T-helper 17 cell (primary cell): Measurements from ENCODE around the gene SURF1. TPM values are rescaled to one million over a fixed set of nuclear protein-coding genes. Genes with fewer than 3 reads are reported as not detected.

ENCODE experiments used
- ATAC-seq: fragments of 150-1000 bp; cut with Tn5 transposase; 2 replicates; pipeline ENCODE4 v1.10.0; 2021; ENCODE audit warnings: mild to moderate bottlenecking, moderate library complexity
- DNase-seq, 3 donors: peaks; one replicate each; pipeline versions ENCODE4 v3.0.0 to v3.0.0-alpha.2; 2020 to 2021
- H3K9me3 ChIP-seq: one replicate; pipeline ENCODE4 v1.7.0; 2013; ENCODE audit warnings: low read length, mild to moderate bottlenecking; ENCODE audit not compliant: control insufficient read depth, poor library complexity, severe bottlenecking
- H3K27ac Mint-ChIP-seq: one replicate; pipeline ENCODE4 v1.8.0; 2022; ENCODE audit warnings: mild to moderate bottlenecking, moderate library complexity, mixed read lengths
- H3K27me3 Mint-ChIP-seq: one replicate; pipeline ENCODE4 v1.8.0; 2022; ENCODE audit warnings: mixed read lengths
- H3K36me3 Mint-ChIP-seq: one replicate; pipeline ENCODE4 v1.8.0; 2022; ENCODE audit warnings: low read depth, mixed read lengths
- H3K4me1 Mint-ChIP-seq: one replicate; pipeline ENCODE4 v1.8.0; 2022; ENCODE audit warnings: mild to moderate bottlenecking, mixed read lengths
- H3K4me3 Mint-ChIP-seq: one replicate; pipeline ENCODE4 v1.8.0; 2022; ENCODE audit warnings: mild to moderate bottlenecking, moderate library complexity, mixed read lengths
- total RNA-seq, 4 donors: library from RNA in 2 of 4; stranded (reverse) in 2 of 4; gene quantifications; one replicate each; pipeline ENCODE4 v1.2.3 and lab custom pipeline; 2022 to 2026

SURF1 gene
- 10 to 100 TPM; 34.9 to 46.9 TPM for total RNA-seq
- 22.6 to 29.3 reads per million in 2 donors for total RNA-seq (lab: John Stamatoyannopoulos, UW)

DNA sequence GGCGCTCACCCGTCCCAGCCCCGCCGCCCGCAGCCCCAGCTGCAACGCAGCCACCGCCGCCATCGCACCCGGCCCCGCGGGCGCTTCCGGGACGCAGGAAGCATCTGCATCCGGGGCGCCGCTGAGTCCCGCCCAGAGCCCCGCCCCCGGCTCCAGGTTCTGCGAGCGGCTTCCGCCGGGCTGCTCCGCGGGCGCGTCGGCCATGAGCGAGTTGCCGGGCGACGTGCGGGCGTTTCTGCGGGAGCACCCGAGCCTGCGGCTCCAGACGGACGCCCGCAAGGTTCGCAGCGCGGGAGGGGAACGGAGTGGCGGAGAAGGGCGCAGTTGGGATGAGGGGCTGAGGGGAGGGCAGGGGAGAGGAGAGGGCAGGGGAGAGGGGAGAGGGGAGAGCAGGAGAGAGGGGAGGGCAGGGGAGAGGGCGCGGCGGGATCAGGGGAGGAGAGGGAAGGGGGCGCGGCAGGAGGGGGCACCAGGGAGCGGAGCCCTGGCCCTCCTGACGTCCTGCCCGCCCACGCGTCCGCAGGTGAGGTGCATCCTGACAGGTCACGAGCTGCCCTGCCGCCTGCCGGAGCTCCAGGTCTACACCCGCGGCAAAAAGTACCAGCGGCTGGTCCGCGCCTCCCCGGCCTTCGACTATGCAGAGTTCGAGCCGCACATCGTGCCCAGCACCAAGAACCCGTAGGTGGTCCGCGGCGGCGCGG, at the start of gene SURF1, which contains the start of gene SURF2:
SURF1 (minus strand) TSS at position 97 of the 701 bp plus-strand sequence; CDS start at position 63, 34 bp downstream.
SURF2 (plus strand) TSS at position 160 of the 701 bp plus-strand sequence; CDS start at position 203, 43 bp downstream.
- peak within 1 kb of the TSS; percentile 83 for H3K27ac Mint-ChIP-seq
- DNase-seq = peak; percentile 85 to 92 (median 86)
- ATAC-seq = peak; percentile 93
- H3K9me3 ChIP-seq = no peaks in the 10 kb centered on the region
- H3K27me3 Mint-ChIP-seq = no peaks in the 10 kb centered on the region
- H3K4me3 Mint-ChIP-seq = peak within 1 kb of the TSS; percentile 93
- H3K36me3 Mint-ChIP-seq = peaks cover 5% of the 10 kb centered on the region
- H3K4me1 Mint-ChIP-seq = peaks cover 21% of the 10 kb centered on the region

DNA sequence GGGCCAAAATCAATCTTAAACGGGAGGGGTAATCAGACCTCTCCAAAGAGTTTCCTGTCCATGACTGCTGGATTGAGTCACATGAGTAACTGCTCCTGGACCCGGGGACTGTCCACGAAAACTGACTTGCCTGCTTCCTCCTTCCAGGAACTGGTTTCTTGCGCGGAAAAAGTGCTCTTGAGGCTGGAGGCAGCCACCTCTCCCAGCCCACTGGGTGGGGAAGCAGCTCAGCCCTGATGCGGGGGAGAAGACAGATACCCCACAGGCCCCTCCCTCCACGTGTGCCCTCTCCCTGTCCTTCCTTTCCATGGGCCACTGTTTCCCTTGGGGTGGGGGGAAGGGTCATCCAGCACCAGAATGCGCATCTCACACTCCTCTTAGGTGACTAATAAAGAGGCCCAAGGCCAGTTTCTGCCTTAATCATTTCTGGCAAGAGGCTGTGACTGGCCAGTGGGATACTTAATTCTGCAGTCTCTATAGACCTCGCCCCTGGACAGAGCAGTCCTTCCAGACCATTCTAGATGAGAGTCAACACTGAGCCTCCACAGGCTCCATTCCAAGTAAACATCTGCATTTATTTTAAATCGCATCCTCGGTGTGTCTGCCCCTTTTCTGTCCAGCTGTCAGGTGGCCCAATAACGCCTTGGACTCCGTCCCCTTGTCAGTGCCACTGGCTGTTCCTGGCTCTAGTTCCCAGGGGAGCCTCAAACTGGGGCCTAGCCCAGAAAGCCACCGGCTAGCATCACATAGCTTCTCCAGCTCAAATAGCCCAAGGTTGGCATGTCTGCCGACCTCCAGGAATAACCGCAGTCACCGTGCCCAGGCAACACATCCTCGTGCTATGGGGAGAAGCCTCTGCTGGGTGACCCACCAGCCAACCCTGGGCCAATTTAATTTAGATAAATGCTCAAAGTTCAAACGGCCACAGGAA, 49.5 kb upstream of the SURF1 start:
- no peaks in the 10 kb centered on the region for H3K27me3 Mint-ChIP-seq
- no peaks in the 10 kb centered on the region for H3K9me3 ChIP-seq
- peak overlapping the region; percentile 79 for H3K27ac Mint-ChIP-seq
- DNase-seq = no peak
- ATAC-seq = no peak
- H3K36me3 Mint-ChIP-seq = peaks cover 7% of the 10 kb centered on the region
- peaks cover 7% of the 10 kb centered on the region for H3K4me1 Mint-ChIP-seq
- no peak overlapping the region for H3K4me3 Mint-ChIP-seq

DNA sequence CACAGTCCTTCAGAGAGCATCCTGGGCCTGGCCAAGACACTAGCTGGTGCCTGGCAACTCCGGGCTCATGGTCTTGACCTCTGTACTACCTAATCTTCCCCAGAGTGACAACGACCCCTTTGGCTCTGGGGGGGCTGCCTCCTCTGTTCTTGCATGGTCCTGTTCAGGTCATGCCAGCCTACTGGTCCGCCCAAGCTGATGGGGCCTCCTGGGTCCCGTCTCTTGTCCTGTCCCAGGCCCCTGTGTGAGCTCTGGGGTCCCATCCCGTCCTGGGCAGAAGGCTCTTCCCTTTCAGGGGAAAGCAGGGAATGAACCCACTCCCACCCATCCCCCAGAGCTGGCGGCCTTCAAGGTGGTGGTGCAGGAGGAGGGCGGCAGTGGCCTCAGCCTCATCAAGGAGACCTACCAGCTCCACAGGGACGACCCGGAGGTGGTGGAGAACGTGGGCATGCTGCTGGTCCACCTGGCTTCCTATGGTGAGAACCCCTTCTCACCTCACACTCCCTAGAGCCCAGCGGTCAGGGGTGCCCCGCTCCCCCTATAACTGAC, 48.2 kb upstream of the SURF1 start:
- DNase-seq = no peak
- no peaks in the 10 kb centered on the region for H3K27me3 Mint-ChIP-seq
- H3K9me3 ChIP-seq = no peaks in the 10 kb centered on the region
- no peak overlapping the region for H3K27ac Mint-ChIP-seq
- peaks cover 3% of the 10 kb centered on the region for H3K36me3 Mint-ChIP-seq
- H3K4me3 Mint-ChIP-seq = no peak overlapping the region
- peaks cover 7% of the 10 kb centered on the region for H3K4me1 Mint-ChIP-seq
- ATAC-seq = no peak

DNA sequence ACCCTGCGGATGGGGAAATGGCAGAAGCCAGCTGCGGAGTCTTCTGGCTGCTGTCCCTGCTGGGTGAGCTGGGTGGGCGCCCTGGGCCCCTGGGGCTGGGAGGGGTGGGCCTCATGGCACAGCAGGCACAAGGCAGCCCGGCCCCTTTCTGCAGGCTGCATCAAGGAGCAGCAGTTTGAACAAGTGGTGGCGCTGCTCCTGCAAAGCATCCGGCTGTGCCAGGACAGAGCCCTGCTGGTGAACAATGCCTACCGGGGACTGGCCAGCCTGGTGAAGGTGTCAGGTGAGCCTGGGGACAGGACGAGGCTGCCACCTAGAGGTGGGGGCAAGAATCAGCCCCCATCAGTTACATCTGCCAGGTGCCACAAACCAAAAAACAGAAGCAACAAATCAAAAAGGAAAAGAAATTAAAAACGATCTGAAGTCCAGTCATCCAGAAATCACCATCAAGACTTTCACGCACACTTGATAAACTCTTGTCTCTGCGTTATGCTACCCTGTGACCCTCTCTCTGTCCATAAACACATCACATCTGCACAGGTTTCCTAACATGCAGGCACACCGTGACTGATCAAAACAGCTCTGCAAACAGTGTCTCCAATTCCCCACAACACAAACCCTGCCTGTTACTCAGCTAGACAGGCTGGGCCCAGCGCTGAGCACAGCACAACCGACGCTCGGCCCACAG, 47.6 kb upstream of the SURF1 start:
- Mint-ChIP-seq H3K27me3 (no peaks in the 10 kb centered on the region), H3K4me1 (peaks cover 7% of the 10 kb centered on the region), H3K27ac (no peak overlapping the region), H3K4me3 (no peak overlapping the region), H3K36me3 (peaks cover 3% of the 10 kb centered on the region)
- no peaks in the 10 kb centered on the region for H3K9me3 ChIP-seq
- ATAC-seq (peak; percentile 49), DNase-seq (peak; percentile 35 to 59 (median 41))

- no peak for ATAC-seq
- no peaks in the 10 kb centered on the region for H3K9me3 ChIP-seq
- H3K4me3 Mint-ChIP-seq = no peak overlapping the region
- peaks cover 3% of the 10 kb centered on the region for H3K36me3 Mint-ChIP-seq
- no peak for DNase-seq
- H3K27ac Mint-ChIP-seq = peak overlapping the region; percentile 9
- peaks cover 7% of the 10 kb centered on the region for H3K4me1 Mint-ChIP-seq
- H3K27me3 Mint-ChIP-seq = no peaks in the 10 kb centered on the region
Measured at GRCh38 chr9:133402689-133403088, 46.4 kb upstream of the SURF1 start.

GRCh38 chr9:133401588-133401987, 45.3 kb upstream of the SURF1 start:
- H3K4me3 Mint-ChIP-seq = no peak overlapping the region
- ATAC-seq (no peak), DNase-seq (no peak)

DNA sequence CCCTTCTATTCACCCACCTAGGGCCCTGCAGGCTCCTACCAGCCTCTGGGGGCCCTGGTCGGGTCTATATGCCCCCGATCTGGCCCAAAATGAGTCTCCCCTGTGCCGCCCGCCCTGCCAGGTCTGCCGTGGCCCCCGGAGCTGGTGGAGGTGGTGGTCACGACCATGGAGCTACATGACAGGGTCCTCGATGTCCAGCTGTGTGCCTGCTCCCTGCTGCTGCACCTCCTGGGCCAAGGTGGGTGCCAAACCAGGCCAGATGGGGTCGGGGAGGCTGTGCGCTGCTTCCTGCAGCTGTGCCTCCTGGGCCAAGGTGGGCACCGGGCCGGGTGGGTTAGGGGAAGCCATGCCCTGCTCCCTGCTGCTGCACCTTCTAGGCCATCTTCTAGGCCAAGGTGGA, 44.0 kb upstream of the SURF1 start:
- Mint-ChIP-seq H3K4me3 (no peak overlapping the region), H3K36me3 (no peaks in the 10 kb centered on the region), H3K4me1 (peaks cover 6% of the 10 kb centered on the region), H3K27me3 (no peaks in the 10 kb centered on the region), H3K27ac (no peak overlapping the region)
- ATAC-seq (no peak), DNase-seq (no peak)
- no peaks in the 10 kb centered on the region for H3K9me3 ChIP-seq

More at GRCh38 chr9:133401588-133401987, 45.3 kb upstream of the SURF1 start:
- Mint-ChIP-seq H3K27me3 (no peaks in the 10 kb centered on the region), H3K4me1 (peaks cover 6% of the 10 kb centered on the region), H3K27ac (peak overlapping the region; percentile 9), H3K36me3 (peaks cover 3% of the 10 kb centered on the region)
- no peaks in the 10 kb centered on the region for H3K9me3 ChIP-seq

DNA sequence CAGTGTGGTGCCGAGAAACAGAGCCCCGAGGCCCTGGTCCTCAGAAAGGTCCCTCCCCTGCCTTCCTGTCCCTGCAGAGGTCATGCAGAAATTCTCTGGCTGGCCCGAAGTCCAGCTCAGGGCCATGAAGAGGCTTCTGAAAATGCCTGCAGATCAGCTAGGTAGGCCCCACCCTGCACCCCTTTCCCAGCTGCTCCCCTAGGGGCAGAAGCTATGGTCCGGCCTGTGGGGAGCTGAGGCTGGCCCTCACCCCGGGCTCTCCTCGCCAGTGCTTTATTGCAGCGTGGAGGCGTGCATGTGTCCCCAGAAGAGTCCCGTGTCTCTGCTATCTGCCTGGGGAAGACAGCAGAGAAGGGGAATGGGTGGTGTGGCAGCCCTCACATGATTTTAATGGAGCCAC, 41.6 kb upstream of the SURF1 start:
- no peaks in the 10 kb centered on the region for H3K9me3 ChIP-seq
- DNase-seq (no peak), ATAC-seq (no peak)
- Mint-ChIP-seq H3K4me3 (no peak overlapping the region), H3K27ac (no peak overlapping the region), H3K27me3 (no peaks in the 10 kb centered on the region), H3K36me3 (no peaks in the 10 kb centered on the region), H3K4me1 (peaks cover 6% of the 10 kb centered on the region)

DNA sequence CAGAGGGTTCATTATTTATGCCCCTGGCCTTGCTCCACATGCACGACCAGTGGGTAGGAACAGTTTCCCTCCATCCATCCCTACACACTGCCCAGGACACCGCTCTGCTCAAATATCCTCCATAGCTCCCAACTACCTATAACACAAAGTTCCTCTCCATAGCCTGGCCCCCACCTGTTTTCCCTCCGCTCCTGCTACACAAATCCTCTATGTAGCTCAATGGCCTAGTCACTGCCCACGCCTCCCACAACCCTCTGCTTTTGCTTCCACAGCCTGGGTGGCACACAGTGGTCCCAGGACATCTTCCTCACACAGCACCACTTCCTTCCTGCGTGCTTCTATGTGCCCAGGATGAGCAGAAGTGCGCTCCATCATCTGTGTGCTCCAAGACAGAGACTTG, 41.1 kb upstream of the SURF1 start:
- DNase-seq (no peak), ATAC-seq (no peak)
- Mint-ChIP-seq H3K4me3 (no peak overlapping the region), H3K27ac (no peak overlapping the region), H3K4me1 (peaks cover 6% of the 10 kb centered on the region), H3K27me3 (no peaks in the 10 kb centered on the region), H3K36me3 (no peaks in the 10 kb centered on the region)
- no peaks in the 10 kb centered on the region for H3K9me3 ChIP-seq

GRCh38 chr9:133396952-133397351, 40.7 kb upstream of the SURF1 start:
- H3K27ac Mint-ChIP-seq = no peak overlapping the region
- no peaks in the 10 kb centered on the region for H3K27me3 Mint-ChIP-seq
- H3K36me3 Mint-ChIP-seq = no peaks in the 10 kb centered on the region
- no peaks in the 10 kb centered on the region for H3K9me3 ChIP-seq
- ATAC-seq = no peak
- no peak for DNase-seq
- H3K4me3 Mint-ChIP-seq = no peak overlapping the region
- H3K4me1 Mint-ChIP-seq = peaks cover 5% of the 10 kb centered on the region

- ATAC-seq (no peak), DNase-seq (no peak)
- Mint-ChIP-seq H3K4me1 (peaks cover 5% of the 10 kb centered on the region), H3K4me3 (no peak overlapping the region), H3K27ac (no peak overlapping the region), H3K27me3 (peaks cover 10% of the 10 kb centered on the region), H3K36me3 (no peaks in the 10 kb centered on the region)
- no peaks in the 10 kb centered on the region for H3K9me3 ChIP-seq
Measured at GRCh38 chr9:133394687-133395271, 38.5 kb upstream of the SURF1 start.

- Mint-ChIP-seq H3K27ac (no peak overlapping the region), H3K36me3 (no peaks in the 10 kb centered on the region), H3K27me3 (peaks cover 16% of the 10 kb centered on the region), H3K4me3 (no peak overlapping the region), H3K4me1 (peaks cover 7% of the 10 kb centered on the region)
- DNase-seq (no peak), ATAC-seq (no peak)
- no peaks in the 10 kb centered on the region for H3K9me3 ChIP-seq
Measured at GRCh38 chr9:133393399-133393798, 37.1 kb upstream of the SURF1 start.
